ENCODE data around the gene MYH10.

Gene MYH10

GRCh38 chr17:8481089-8481488 is 149.4 kb downstream of the MYH10 start:
- DNase-seq (ENCODE audit: low read depth, low spot score): no peak
- H3K27ac ChIP-seq: no peak overlapping the region

- no peak overlapping the region for H3K27ac ChIP-seq
- no peak for DNase-seq (ENCODE audit: low read depth, low spot score)
Measured at GRCh38 chr17:8480011-8480976, 150.2 kb downstream of the MYH10 start.

GRCh38 chr17:8479431-8479947 is 151.0 kb downstream of the MYH10 start:
- DNase-seq (ENCODE audit: low read depth, low spot score): no peak
- H3K27ac ChIP-seq: no peak overlapping the region

GRCh38 chr17:8477715-8478441 is 152.6 kb downstream of the MYH10 start:
- DNase-seq (ENCODE audit: low read depth, low spot score): no peak
- no peak overlapping the region for H3K27ac ChIP-seq

- no peak overlapping the region for H3K27ac ChIP-seq
- no peak for DNase-seq (ENCODE audit: low read depth, low spot score)
Measured at GRCh38 chr17:8477171-8477570, 153.4 kb downstream of the MYH10 start.

- DNase-seq (ENCODE audit: low read depth, low spot score): no peak
- no peak overlapping the region for H3K27ac ChIP-seq
Measured at GRCh38 chr17:8476741-8477140, 153.8 kb downstream of the MYH10 start.

GRCh38 chr17:8475781-8476180 is 154.7 kb downstream of the MYH10 start:
- no peak overlapping the region for H3K27ac ChIP-seq
- DNase-seq (ENCODE audit: low read depth, low spot score): no peak

GRCh38 chr17:8475227-8475626 is 155.3 kb downstream of the MYH10 start:
- DNase-seq (ENCODE audit: low read depth, low spot score): no peak
- no peak overlapping the region for H3K27ac ChIP-seq

GRCh38 chr17:8474826-8475225 is 155.7 kb downstream of the MYH10 start:
- no peak overlapping the region for H3K27ac ChIP-seq
- no peak for DNase-seq (ENCODE audit: low read depth, low spot score)

- no peak for DNase-seq (ENCODE audit: low read depth, low spot score)
- no peak overlapping the region for H3K27ac ChIP-seq
Measured at GRCh38 chr17:8473451-8474192, 156.9 kb downstream of the MYH10 start.

GRCh38 chr17:8472663-8473062 is 157.9 kb downstream of the MYH10 start:
- H3K27ac ChIP-seq: no peak overlapping the region
- DNase-seq (ENCODE audit: low read depth, low spot score): no peak

- peak; percentile 5 for DNase-seq (ENCODE audit: low read depth, low spot score)
- no peak overlapping the region for H3K27ac ChIP-seq
Measured at GRCh38 chr17:8470447-8471047, 160.0 kb downstream of the MYH10 start.

- H3K27ac ChIP-seq: no peak overlapping the region
- no peak for DNase-seq (ENCODE audit: low read depth, low spot score)
Measured at GRCh38 chr17:8469964-8470363, 160.6 kb downstream of the MYH10 start.

GRCh38 chr17:8468980-8469379 is 161.5 kb downstream of the MYH10 start:
- no peak overlapping the region for H3K27ac ChIP-seq
- DNase-seq (ENCODE audit: low read depth, low spot score): no peak

GRCh38 chr17:8468127-8468526 is 162.4 kb downstream of the MYH10 start:
- no peak overlapping the region for H3K27ac ChIP-seq
- DNase-seq (ENCODE audit: low read depth, low spot score): no peak

- DNase-seq (ENCODE audit: low read depth, low spot score): no peak
- no peak overlapping the region for H3K27ac ChIP-seq
Measured at GRCh38 chr17:8467527-8467926, 163.0 kb downstream of the MYH10 start.

GRCh38 chr17:8466873-8467272 is 163.7 kb downstream of the MYH10 start:
- no peak overlapping the region for H3K27ac ChIP-seq
- no peak for DNase-seq (ENCODE audit: low read depth, low spot score)

GRCh38 chr17:8466456-8466855 is 164.1 kb downstream of the MYH10 start:
- no peak for DNase-seq (ENCODE audit: low read depth, low spot score)
- H3K27ac ChIP-seq: no peak overlapping the region

GRCh38 chr17:8465759-8466158 is 164.8 kb downstream of the MYH10 start:
- no peak for DNase-seq (ENCODE audit: low read depth, low spot score)
- H3K27ac ChIP-seq: peak overlapping the region; percentile 30

GRCh38 chr17:8465356-8465755 is 165.2 kb downstream of the MYH10 start:
- peak overlapping the region; percentile 30 for H3K27ac ChIP-seq
- DNase-seq (ENCODE audit: low read depth, low spot score): peak; percentile 33
